Measurements from ENCODE around the gene PDPN.

GRCh38 chr1:13628711-13629110 is 45.1 kb downstream of the PDPN start:
- TF ChIP-seq CTCF (IDR thresholded peaks at IDR 0.05) (no peak), POLR2A (IDR thresholded peaks at IDR 0.05) (no peak), EP300 (IDR thresholded peaks at IDR 0.05) (no peak)
